ENCODE measurements around the gene DDTL. TPM values are rescaled to one million over a fixed set of nuclear protein-coding genes. Genes with fewer than 3 reads are reported as not detected.
"Not testable (repeated sequence)": the region's sequence is repeated elsewhere in the genome, so short reads cannot be mapped to it uniquely, and the experiment has no call there.

The DDTL gene
- total RNA-seq (2021): 3.6 to 5.8 TPM (median 3.6 TPM) in 3 replicates
- percentile 86 among the genes with signal in this experiment for Bru-seq, nascent RNA
- long read RNA-seq, experiment 1, partial matches to known transcripts: 0 of 1 reads
- long read RNA-seq, experiment 1, other reads (novel, unspliced or antisense): 0 of 1 reads
- long read RNA-seq, experiment 2, partial matches to known transcripts: 3 of 8 reads
- long read RNA-seq, experiment 2, other reads (novel, unspliced or antisense): 1 of 8 reads
- long read RNA-seq, experiment 3, transcript DDTL-201 (3 exons, 1,545 nt): major isoform, 5 of 9 reads
- long read RNA-seq, experiment 3, partial matches to known transcripts: 2 of 9 reads
- long read RNA-seq, experiment 3, other reads (novel, unspliced or antisense): 2 of 9 reads

DNA sequence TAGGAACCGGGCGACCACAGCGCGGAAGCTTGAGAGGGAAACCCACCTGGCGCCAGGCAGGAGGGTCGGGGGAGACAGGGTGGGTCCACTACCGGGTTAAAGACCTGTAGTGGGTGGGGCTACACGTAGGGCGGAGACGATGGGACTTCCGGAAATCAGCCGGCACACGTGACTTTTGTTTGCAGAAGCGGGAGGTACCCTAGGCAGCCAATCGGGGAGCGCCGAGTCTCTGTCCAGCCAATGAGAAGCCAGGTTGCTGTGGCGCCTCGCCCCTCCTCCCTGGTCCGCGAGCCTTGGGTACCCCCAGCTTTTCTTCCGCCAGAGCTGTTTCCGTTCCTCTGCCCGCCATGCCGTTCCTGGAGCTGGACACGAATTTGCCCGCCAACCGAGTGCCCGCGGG is at the start of gene DDTL:
TSS of gene DDTL (plus strand) at position 321 of the 400 bp plus-strand sequence. CDS start at position 348, 27 bp downstream.
- H3K27ac Mint-ChIP-seq; H3K9me3 Mint-ChIP-seq; CTCF ChIA-PET; H3K4me3 Mint-ChIP-seq; POLR2A ChIA-PET; H3K4me1 Mint-ChIP-seq; DNase-seq (ENCODE audit: low spot score); H3K27me3 Mint-ChIP-seq (ENCODE audit: low read depth): not testable (repeated sequence)
- peak; percentile 92 for ATAC-seq
- H3K36me3 Mint-ChIP-seq: peaks cover 22% of the 10 kb centered on the region

DNA sequence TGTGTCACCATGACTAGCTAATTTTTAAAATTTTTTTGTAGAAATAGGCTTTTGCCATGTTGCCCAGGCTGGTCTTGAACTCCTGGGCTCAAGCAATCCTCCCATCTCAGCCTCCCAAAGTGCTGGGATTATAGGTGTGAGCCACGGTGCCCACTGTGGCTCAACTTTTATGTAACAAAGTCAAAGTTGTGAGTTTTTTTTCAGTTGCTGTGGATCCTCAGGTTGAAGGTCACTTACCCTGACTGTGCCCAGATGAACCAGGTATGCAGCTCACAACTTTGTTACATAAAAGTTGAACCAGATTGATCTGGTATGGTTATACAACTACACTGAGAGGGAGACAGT is 46.4 kb upstream of the DDTL start:
- Mint-ChIP-seq H3K9me3 (peaks cover 13% of the 10 kb centered on the region), H3K27me3 (ENCODE audit: low read depth) (peaks cover 35% of the 10 kb centered on the region)
- ATAC-seq; H3K27ac Mint-ChIP-seq; DNase-seq (ENCODE audit: low spot score); H3K36me3 Mint-ChIP-seq; H3K4me3 Mint-ChIP-seq; H3K4me1 Mint-ChIP-seq: not testable (repeated sequence)
- POLR2A ChIA-PET: interaction anchor here (0.6 kb wide), 1 partner anchor 193 kb away, joined by 4 read pairs; no protein-coding TSS in a partner anchor
- CTCF ChIA-PET: interaction anchor here (0.6 to 1.8 kb wide), 4 partner anchors 10 to 1520 kb away, joined by 3 to 11 read pairs (median 6); partner anchors contain the start of gene MIF

- peaks cover 23% of the 10 kb centered on the region for H3K9me3 Mint-ChIP-seq
- peaks cover 12% of the 10 kb centered on the region for H3K36me3 Mint-ChIP-seq
- H3K27ac Mint-ChIP-seq; DNase-seq (ENCODE audit: low spot score); H3K4me3 Mint-ChIP-seq; POLR2A ChIA-PET; H3K4me1 Mint-ChIP-seq; ATAC-seq: not testable (repeated sequence)
- peak; percentile 87 for TF ChIP-seq GABPB1 (CRISPR knock-in tag; IDR thresholded peaks at IDR 0.05)
- CTCF ChIA-PET: interaction anchor here (1.2 kb wide), 1 partner anchor 8 kb away, joined by 4 read pairs; no protein-coding TSS in a partner anchor
- peaks cover 34% of the 10 kb centered on the region for H3K27me3 Mint-ChIP-seq (ENCODE audit: low read depth)
Measured at GRCh38 chr22:23921586-23922201, 45.0 kb upstream of the DDTL start.

DNA sequence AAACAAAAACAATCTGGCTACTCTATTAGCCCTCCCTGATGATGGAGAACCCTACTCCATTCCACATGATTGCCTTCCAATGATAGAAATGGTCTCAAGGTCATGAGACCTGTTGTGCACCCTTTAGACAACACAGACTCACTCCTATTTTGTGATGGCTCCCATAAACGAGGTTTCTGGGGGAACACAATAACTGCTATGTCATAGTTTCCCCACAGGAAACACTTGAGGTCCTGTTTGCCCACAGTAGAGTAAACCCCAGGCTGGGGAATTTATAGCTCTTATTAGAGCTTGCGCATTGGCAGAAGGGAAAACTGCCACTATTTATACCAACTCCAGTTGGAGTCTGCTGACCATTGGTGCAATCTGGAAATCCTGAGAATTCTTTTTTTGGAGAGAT is 43.8 kb upstream of the DDTL start:
- H3K9me3 Mint-ChIP-seq: peaks cover 31% of the 10 kb centered on the region
- H3K4me3 Mint-ChIP-seq: no peak overlapping the region
- no peak overlapping the region for H3K27ac Mint-ChIP-seq
- TF ChIP-seq CBFB (CRISPR knock-in tag; IDR thresholded peaks at IDR 0.05; ENCODE audit: low read depth) (no peak), NR1H2 (CRISPR knock-in tag; IDR thresholded peaks at IDR 0.05) (no peak), PRDM15 (CRISPR knock-in tag; IDR thresholded peaks at IDR 0.05) (no peak), ZNF425 (CRISPR knock-in tag; conservative IDR thresholded peaks at IDR 0.05) (no peak), NFYB (CRISPR knock-in tag; conservative IDR thresholded peaks at IDR 0.05; ENCODE audit: low read depth) (no peak), TEAD1 (CRISPR knock-in tag; IDR thresholded peaks at IDR 0.05) (no peak), CREM (CRISPR knock-in tag; IDR thresholded peaks at IDR 0.05) (no peak), ARID4B (CRISPR knock-in tag; IDR thresholded peaks at IDR 0.05; ENCODE audit: borderline replicate concordance) (no peak), RELA (CRISPR knock-in tag; IDR thresholded peaks at IDR 0.05; ENCODE audit: borderline replicate concordance) (no peak), ETV6 (CRISPR knock-in tag; IDR thresholded peaks at IDR 0.05) (no peak), FOXP1 (CRISPR knock-in tag; IDR thresholded peaks at IDR 0.05; ENCODE audit: borderline replicate concordance) (no peak), ELF4 (CRISPR knock-in tag; IDR thresholded peaks at IDR 0.05; ENCODE audit: low read depth) (no peak)
- POLR2A ChIA-PET: no interaction called here
- no peak for DNase-seq (ENCODE audit: low spot score)
- peaks cover 16% of the 10 kb centered on the region for H3K36me3 Mint-ChIP-seq
- peaks cover 34% of the 10 kb centered on the region for H3K27me3 Mint-ChIP-seq (ENCODE audit: low read depth)
- CTCF ChIA-PET: no interaction called here
- H3K4me1 Mint-ChIP-seq: no peaks in the 10 kb centered on the region
- ATAC-seq: no peak
